ENCODE data around the gene TKFC. TPM values are rescaled to one million over a fixed set of nuclear protein-coding genes. Genes with fewer than 3 reads are reported as not detected.
A peak's percentile ranks its signal among the peaks of the same experiment; 100 is the strongest.
"Not testable (repeated sequence)": the region's sequence is repeated elsewhere in the genome, so short reads cannot be mapped to it uniquely, and the experiment has no call there.

Gene TKFC
- total RNA-seq, 1 donor from 2014 or later: 12.3 TPM

GRCh38 chr11:61358566-61358965 lies 25.5 kb downstream of the TKFC start:
- intact Hi-C loops (cut with DNase I): no loop called here
- no peak for ATAC-seq
- DNase-seq (ENCODE audit: missing footprints): no peak

GRCh38 chr11:61359516-61359915 lies 26.5 kb downstream of the TKFC start:
- intact Hi-C loops (cut with DNase I): no loop called here
- no peak for ATAC-seq

DNA sequence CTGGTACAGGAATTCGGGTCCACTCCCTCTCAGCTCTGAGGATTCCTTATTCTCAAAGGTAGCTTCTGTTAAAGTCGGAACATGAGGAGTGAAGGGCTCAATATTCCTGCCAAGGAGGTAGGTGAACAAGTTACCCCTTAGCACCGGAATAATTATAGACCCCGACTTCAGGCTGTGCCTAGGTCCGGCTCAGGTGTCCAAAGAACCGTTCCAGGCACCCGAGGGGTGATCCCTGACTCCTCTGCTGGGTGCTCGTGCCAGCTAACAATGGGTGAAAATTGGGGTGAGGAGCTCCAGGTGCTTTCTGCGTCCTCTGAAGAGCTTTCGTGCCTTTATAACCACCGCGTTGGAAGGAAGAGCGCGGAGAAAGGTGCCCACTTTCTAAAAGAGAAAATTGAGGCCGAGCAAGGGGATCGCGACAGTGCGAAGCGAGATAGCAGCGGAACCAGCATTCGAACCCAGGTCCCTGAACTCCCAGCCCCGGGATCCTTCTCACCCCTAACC lies 28.3 kb downstream of the TKFC start:
- intact Hi-C loops (cut with DNase I): no loop called here
- DNase-seq (ENCODE audit: missing footprints) (no peak), ATAC-seq (no peak)

More at GRCh38 chr11:61359516-61359915, 26.5 kb downstream of the TKFC start:
- no peak for DNase-seq (ENCODE audit: missing footprints)

- DNase-seq (ENCODE audit: missing footprints): peak; percentile 98
- intact Hi-C loops (cut with DNase I): loop anchor here (2.0 kb wide), 1 partner anchor 25 kb away; no protein-coding TSS in a partner anchor
- ATAC-seq: peak; percentile 98
These were observed 28.9 kb downstream of the TKFC start, which contains the start of the genes CYB561A3 and TMEM138 for GRCh38 chr11:61361741-61362541. Gene CYB561A3 (minus strand): TSS chr11:61361882. CDS start chr11:61356713, 5,169 bp downstream. Gene TMEM138 (plus strand): TSS chr11:61362374. CDS start chr11:61364391, 2,017 bp downstream.

GRCh38 chr11:61362542-61362875 lies 29.5 kb downstream of the TKFC start:
- ATAC-seq (no peak), DNase-seq (ENCODE audit: missing footprints) (no peak)
- intact Hi-C loops (cut with DNase I): loop anchor here (2.0 kb wide), 1 partner anchor 26 kb away; no protein-coding TSS in a partner anchor

DNA sequence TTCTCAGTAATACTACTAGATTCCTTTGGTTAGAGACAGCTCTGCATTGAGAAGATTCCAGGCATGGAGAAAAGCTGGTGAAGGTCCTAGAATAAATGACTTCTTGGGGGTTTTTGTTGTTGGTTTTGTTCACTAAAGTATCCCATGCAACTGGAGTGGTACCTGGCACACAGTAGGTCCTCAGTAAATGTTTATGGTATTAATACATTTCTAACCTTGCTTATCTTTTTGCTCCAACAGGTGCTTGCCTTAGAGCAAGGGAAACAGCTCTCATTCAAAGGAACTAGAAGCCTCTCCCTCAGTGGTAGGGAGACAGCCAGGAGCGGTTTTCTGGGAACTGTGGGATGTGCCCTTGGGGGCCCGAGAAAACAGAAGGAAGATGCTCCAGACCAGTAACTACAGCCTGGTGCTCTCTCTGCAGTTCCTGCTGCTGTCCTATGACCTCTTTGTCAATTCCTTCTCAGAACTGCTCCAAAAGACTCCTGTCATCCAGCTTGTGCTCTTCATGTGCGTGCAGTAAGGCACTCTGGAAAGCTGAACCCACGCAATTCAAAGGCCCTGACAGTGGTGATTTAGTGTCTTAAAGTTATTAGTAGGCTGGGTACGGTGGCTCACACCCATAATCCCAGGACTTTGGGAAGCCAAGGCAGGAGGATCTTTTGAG lies 31.1 kb downstream of the TKFC start:
- no peak for DNase-seq (ENCODE audit: missing footprints)
- intact Hi-C loops (cut with DNase I): no loop called here
- no peak for ATAC-seq

DNA sequence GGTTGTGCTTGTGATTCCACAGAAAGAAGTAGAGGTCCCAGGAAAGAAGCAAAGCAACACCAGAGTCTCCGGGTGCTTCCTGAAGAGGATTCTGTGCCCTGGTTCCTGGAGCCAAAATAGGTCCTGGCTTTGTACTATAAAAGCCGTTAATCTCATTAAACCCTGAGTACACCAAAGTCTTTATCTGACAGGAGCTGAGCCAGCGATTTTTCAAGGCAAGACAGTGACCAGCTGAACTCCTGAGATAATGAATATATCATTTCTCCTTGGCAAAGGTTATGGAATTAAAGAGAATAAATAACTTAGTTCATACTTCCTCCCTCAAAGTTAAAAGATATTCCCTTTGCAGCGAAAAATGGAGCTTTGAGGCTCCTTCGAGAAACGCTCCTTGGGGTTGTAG lies 34.4 kb downstream of the TKFC start:
- ATAC-seq (no peak), DNase-seq (ENCODE audit: missing footprints) (no peak)
- intact Hi-C loops (cut with DNase I): no loop called here

- ATAC-seq (no peak), DNase-seq (ENCODE audit: missing footprints) (no peak)
- intact Hi-C loops (cut with DNase I): no loop called here
These were observed 35.6 kb downstream of the TKFC start for GRCh38 chr11:61368646-61369045.

GRCh38 chr11:61369372-61370348 lies 36.6 kb downstream of the TKFC start:
- ATAC-seq (peak; percentile 93), DNase-seq (ENCODE audit: missing footprints) (no peak)
- intact Hi-C loops (cut with DNase I): no loop called here

DNA sequence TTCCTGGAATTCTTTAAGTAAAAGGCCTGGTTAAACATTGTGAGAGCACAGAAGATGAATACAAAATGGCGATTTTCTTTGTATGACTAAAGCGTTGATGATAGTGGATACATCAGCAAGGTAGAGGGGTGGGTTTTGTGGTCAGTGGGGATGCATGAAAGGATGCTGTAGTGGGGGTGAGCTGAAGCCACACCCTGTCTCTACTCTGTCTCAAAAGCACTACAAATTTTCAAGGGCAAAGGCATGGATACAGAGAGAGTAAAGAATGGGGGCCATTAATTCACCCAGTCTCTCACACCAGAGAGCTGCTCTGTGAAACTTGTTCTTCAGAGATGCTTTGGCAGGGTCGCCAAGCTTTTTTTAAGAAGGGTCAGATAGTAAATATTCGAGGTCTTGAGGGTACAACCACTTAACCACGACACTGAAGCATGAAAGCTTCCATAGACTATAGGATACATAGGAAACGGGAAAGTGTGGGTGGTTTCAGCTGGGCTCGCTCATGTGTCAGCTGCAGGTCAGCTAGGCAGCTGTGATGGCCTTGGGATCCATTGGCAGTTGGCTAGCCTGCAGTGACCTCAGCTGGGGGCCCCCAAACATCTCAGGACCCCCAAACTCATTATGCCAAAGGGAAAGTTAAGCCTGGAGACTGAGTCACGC lies 37.4 kb downstream of the TKFC start:
- ATAC-seq: no peak
- intact Hi-C loops (cut with DNase I): no loop called here
- DNase-seq (ENCODE audit: missing footprints): no peak

DNA sequence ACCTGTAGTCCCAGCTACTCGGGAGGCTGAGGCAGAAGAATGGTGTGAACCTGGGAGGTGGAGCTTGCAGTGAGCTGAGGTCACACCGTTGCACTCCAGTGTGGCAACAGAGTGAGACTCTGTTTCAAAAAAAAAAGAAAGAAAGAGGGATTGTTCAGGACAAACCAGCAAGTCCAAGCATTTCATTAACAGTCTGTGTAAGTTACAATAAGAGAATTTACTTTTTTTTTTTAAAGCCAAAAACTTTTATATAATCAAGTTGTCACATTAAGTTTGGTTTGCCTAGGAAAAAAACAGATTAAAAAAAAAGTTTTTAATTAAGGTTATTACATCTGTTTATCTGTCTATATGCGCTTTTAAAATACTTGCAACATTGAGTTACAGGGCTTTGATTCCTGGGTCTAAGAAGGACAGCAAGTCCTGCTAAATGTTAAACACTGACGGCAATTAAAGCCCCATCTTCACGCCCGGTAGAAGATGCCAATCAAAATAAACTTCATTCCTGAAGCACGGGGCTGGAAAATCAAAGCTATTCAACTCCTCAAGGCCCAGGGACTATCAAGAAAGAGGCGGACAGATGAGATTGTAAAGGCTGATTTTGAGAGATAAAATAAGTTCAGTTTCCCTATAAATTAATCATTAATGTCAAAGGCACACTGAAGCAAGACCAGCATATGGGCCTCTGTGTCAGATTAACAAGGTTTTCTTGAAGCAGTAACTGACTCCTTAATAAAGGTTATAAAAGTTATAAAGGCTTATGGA lies 39.8 kb downstream of the TKFC start:
- DNase-seq (ENCODE audit: missing footprints): no peak
- intact Hi-C loops (cut with DNase I): no loop called here
- ATAC-seq: no peak

DNA sequence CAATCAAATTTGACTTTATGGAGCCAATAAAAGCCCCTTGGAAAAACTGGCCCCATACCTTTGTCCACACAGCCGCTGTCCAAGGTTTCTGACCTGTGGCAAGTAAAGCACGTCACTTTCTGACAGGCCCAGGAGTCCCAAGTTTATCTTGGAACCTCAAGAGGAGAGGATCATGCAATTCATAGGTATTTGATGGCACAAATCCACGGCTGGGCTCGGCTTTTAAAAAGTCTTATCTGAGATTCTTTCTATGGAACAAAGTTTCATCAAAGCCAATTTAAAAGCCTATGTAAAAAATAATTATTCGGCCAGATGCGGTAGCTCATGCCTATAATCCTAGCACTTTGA lies 42.7 kb downstream of the TKFC start:
- intact Hi-C loops (cut with DNase I): no loop called here
- no peak for ATAC-seq
- DNase-seq (ENCODE audit: missing footprints): no peak

DNA sequence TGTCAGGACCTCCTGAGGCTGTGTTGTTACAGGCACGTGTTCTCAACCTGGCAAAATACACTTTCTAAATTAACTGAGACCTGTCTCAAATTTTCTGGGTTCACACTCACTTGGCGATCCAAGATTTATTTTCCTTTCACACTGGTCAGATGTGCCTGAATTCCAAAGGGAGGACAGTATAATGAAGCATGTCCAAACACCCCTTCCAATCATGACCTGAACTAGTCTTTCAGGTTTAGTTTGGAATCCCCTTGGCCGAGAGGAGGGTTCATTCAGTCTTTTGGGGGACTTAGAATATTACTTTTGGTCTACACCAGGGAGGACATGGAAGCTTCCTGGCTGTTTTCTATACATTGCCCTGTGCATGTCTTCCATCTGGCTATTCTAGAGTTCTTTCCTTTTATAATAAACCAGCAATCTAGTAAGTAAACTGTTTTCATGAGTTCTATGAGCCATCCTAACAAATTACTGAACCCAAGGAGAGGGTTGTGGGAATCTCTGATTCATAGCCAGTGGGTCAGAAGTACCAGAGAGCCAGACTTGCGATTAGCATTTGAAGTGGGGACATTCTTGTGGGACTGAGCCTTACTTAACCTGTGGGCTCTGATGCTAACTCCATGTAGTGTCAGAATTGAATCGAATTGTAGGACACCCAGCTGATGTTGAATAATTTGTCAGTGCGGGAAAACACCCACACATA lies 44.6 kb downstream of the TKFC start:
- DNase-seq (ENCODE audit: missing footprints) (no peak), ATAC-seq (peak; percentile 12)
- intact Hi-C loops (cut with DNase I): no loop called here

DNA sequence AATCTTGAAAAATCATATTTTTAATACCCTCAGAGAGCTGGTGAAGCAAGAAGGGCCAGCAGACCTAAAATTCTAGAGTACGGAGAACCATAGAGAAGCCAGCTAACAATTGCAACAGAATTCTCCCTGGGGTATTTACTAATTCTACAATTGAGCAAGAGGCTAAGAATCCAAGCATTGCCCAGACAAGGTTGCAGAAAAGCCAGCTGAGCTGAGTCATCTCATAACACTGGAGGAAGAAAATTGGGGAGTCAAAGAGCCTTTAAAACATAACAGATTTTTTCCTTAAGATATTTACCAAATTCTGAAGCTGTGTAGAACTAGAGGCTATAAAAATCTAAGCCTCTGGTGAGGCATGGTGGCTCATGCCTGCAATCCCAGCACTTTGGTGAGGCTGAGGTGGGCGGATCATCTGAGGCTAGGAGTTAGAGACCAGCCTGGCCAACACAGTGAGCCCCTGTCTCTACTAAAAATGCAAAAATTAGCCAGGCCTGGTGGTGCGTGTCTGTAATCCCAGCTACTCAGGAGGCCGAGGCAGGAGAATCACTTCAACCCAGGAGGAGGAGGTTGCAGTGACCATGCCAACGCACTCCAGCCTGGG lies 45.8 kb downstream of the TKFC start:
- ATAC-seq (peak; percentile 94), DNase-seq (ENCODE audit: missing footprints) (no peak)
- intact Hi-C loops (cut with DNase I): no loop called here

GRCh38 chr11:61380884-61381283 lies 47.9 kb downstream of the TKFC start:
- no peak for ATAC-seq
- intact Hi-C loops (cut with DNase I): no loop called here
- no peak for DNase-seq (ENCODE audit: missing footprints)

- ATAC-seq; intact Hi-C loops (cut with DNase I); DNase-seq (ENCODE audit: missing footprints): not testable (repeated sequence)
These were observed 50.8 kb downstream of the TKFC start for GRCh38 chr11:61383859-61384258.

Data from Right ventricle myocardium inferior (tissue), 1 donor.